CD4-positive, alpha-beta T cell treated with Interleukin-1 beta for 1 hour (primary cell): ENCODE measurements around the gene OR1E2.

Experiments used
- DNase-seq, 2 donors: peaks; one replicate each; pipeline ENCODE4 v3.0.0-alpha.2; 2020 to 2022

The OR1E2 gene

DNA sequence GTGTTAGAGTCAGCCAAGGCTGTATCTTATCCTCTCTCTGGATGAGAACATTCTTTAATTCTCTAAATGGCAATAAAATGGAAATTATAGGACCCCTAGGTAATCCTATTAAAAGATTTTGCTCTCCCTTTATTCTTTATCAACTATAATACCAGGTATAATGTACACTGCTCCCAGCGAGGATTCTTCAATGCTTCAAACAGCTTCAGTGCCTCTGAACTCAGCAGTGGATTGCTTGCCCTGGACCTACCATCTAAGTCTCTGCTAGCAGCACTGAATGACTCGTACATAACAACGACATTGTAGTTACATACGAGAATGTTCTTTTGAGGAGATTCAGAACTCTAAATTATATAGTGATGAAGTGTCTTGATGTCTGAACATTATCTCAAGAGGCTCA is 43.9 kb downstream of the OR1E2 start:
- no peak for DNase-seq

DNA sequence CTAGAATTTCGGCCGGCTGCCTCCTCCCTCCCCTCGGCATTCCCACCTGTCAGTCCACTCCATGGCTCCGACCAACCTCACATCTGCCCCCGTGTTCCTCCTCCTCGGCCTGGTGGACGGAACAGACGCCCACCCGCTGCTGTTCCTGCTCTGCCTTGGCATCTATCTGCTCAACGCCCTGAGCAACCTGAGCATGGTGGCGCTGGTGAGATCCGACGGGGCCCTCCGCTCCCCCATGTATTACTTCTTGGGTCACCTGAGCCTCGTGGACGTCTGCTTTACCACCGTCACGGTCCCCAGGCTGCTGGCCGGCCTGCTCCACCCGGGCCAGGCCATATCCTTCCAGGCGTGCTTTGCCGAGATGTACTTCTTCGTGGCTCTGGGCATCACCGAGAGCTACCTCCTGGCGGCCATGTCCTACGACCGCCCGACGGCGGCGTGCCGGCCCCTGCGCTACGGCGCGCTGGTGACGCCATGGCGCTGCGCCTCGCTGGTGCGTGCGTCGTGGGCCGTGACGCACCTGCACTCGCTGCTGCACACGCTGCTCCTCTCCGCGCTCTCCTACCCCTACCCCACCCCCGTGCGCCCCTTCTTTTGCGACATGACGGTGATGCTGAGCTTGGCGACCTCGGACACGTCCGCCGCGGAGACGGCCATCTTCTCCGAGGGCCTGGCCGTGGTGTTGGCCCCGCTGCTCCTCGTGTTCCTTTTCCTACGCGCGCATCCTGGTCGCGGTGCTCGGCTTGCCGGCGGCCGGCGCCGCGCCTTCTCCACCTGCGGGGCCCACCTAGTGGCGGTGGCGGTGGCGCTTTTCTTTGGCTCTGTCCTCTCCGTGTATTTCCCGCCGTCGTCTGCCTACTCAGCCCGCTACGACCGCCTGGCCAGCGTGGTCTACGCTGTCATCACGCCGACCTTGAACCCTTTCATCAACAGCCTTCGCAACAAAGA is 47.5 kb downstream of the OR1E2 start, which contains the start of gene OR3A2:
Gene OR3A2, minus strand, starts transcription at position 440 of the 948 bp plus-strand sequence.
- peak; percentile 11 to 46 for DNase-seq
